GM18526 (cell line): ENCODE data around the gene NNAT.

ENCODE experiments used
- POLR2A ChIP-seq: IDR thresholded peaks from 3 replicates; pipeline ENCODE4 v1.6.1; 2011; ENCODE audit not compliant: insufficient read length; ENCODE audit errors: extremely low read depth

Gene NNAT

DNA sequence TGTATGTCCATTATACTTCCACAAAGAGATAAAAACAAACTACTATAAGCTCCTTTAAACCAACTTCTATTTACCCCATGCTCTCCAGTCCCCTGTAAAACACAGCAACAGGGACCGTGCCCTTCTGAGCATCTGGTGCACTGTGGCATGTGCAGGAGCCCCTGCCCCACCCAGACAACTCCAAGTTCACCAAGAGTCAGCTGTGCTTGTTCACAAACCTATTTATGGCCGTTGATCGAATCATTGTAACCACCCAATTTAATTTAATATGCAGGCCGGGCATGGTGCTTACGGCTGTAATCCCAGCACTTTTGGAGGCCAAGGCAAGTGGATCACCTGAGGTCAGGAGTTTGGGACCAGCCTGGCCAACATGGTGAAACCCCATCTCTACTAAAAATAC, 20.3 kb downstream of the NNAT start:
- no peak for TF ChIP-seq POLR2A

GRCh38 chr20:37542281-37542680, 21.2 kb downstream of the NNAT start:
- TF ChIP-seq POLR2A: no peak

DNA sequence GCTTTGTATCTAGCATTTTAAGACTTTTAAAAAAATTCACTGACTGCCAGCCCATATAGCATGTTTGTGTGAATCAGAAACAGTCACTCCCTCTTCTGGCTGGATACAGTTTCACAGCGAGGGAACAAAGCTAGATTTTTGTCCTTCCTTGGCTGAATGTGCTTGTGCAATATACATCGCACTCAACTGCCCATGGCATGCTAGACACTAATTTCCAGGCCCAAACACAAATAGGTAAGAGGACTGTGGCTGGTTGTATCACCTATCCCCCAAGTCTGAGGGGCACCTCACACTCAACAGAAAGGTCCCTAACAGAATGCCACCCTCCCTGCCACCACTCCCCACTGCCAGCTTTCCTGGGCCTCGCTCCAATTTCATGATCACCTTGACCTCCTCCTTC, 22.8 kb downstream of the NNAT start:
- no peak for TF ChIP-seq POLR2A

GRCh38 chr20:37544386-37544785, 23.3 kb downstream of the NNAT start:
- no peak for TF ChIP-seq POLR2A

GRCh38 chr20:37545516-37545915, 24.5 kb downstream of the NNAT start:
- no peak for TF ChIP-seq POLR2A

DNA sequence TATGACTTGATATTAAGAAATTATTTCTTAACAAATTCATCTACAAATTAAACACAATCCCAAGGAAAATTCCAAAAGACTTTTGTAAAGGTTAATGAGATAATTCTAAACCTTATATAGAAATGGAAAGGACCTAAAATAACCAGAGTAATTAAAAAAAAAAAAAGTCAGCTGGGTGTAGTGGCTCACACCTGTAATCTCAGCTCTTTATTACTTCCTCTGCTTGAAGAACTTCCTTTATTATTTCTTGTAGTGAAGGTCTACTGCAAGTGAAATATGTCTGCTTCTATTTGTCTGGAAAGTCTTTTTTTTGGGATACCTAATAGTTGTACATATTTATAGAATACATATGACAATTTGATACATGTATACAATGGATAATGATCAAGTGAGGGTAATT, 26.9 kb downstream of the NNAT start:
- no peak for TF ChIP-seq POLR2A

GRCh38 chr20:37552415-37552814, 31.4 kb downstream of the NNAT start:
- TF ChIP-seq POLR2A: no peak

- TF ChIP-seq POLR2A: no peak
These were observed 35.5 kb downstream of the NNAT start for GRCh38 chr20:37556538-37556937.

- TF ChIP-seq POLR2A: no peak
These were observed 37.3 kb downstream of the NNAT start for GRCh38 chr20:37558306-37558705.

DNA sequence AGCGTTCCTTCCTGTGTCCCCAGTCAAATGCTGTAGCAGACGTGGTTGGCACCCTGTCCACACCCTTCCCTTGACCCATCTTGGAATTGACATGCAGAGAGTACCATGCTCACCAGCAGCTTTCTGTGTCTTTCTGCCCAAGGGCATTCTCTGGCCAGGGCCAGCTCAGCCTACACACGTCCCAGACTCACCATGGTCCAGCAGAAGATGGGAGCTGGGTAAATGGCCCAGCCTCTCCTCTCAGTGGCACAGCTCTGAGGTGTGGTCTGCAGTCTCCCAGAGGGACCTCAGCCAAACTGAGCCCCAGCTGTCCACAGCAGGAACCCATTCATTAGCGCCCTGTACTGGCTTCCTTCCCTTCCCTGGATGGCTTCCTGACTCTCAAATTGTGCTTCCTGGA, 37.7 kb downstream of the NNAT start:
- no peak for TF ChIP-seq POLR2A

DNA sequence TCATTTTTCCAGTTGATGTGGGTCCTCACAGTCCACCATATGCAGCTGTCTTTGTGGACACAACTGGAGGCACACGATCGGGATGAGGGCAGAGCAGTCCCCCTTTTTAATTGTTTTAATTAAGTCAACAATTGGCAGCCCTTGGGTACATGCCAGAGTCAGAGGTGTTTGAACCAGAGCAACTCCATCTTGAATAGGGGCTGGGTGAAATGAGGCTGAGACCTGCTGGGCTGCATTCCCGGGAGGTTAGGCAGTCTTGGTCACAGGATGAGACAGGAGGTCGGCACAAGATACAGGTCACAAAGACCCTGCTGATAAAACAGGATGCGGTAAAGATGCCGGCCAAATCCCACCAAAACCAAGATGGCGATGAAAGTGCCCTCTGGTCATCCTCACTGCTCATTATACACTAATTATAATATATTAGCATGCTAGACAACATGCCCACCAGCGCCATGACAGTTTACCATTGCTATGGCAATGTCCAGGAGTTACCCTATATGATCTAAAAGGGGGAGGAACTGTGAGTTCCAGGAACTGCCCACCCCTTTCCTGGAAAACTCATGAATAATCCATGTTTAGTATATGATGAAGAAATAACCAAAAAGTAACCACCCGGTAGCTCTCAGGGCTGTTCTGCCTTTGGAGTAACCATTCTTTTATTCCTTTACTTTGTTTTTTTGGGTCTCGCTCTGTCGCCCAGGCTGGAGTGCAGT, 38.4 kb downstream of the NNAT start:
- no peak for TF ChIP-seq POLR2A

DNA sequence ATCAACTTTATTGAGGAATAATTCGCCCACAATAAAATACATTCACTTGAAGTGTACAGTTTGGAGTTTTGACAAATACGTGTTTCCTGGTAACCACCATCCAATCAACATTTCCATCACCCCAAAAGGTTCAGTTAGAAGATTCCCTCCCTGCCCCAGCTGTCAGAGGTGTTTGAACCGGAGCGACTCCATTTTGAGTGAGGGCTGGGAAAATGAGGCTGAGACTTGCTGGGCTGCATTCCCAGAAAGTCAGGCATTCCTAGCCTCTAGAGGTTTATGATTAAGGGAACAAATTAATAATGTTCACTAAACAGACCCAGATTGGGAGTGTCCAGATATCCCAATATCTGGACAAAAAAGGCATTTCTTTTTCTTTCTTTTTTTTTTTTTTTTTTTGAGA, 39.6 kb downstream of the NNAT start:
- no peak for TF ChIP-seq POLR2A

- no peak for TF ChIP-seq POLR2A
These were observed 41.8 kb downstream of the NNAT start for GRCh38 chr20:37562695-37563480.

DNA sequence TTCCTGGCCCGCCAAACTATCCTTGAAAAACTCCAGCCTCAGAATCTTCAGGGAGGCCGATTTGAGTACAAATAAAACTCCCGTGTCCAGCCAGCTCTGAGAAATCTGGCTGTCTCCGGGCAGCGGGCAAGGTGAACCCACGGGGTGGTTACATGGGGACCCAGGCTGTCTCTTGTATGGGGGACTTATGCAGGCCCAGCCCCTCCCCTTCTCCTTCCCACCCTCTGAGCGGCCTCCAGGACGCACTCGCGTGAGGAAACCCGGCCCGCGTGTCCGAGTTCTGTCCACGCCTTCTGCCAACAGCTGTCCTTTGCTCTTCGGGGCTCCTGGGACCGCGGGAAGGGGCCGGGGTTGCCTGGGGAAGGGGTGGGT, 43.0 kb downstream of the NNAT start:
- TF ChIP-seq POLR2A: no peak

- no peak for TF ChIP-seq POLR2A
These were observed 43.5 kb downstream of the NNAT start for GRCh38 chr20:37564388-37565133.

- TF ChIP-seq POLR2A: no peak
These were observed 44.2 kb downstream of the NNAT start for GRCh38 chr20:37565134-37565811.
